NCI-H524 (cell line): Measurements from ENCODE around the gene SMYD3.
"Not testable (repeated sequence)": the region's sequence is repeated elsewhere in the genome, so short reads cannot be mapped to it uniquely, and the experiment has no call there.

Source experiments
- DNase-seq, 2 experiments: peaks; one replicate each; lab custom pipeline; 2025; lab: John Stamatoyannopoulos, UW

The SMYD3 gene

GRCh38 chr1:245771511-245772281 is 735.4 kb downstream of the SMYD3 start:
- no peak for DNase-seq

- DNase-seq = no peak
These were observed 736.9 kb downstream of the SMYD3 start for GRCh38 chr1:245770156-245770555.

GRCh38 chr1:245768596-245768995 is 738.5 kb downstream of the SMYD3 start:
- no peak for DNase-seq

GRCh38 chr1:245765230-245766000 is 741.7 kb downstream of the SMYD3 start:
- DNase-seq = no peak

GRCh38 chr1:245763873-245764331 is 743.2 kb downstream of the SMYD3 start:
- DNase-seq = no peak

- no peak for DNase-seq
These were observed 744.6 kb downstream of the SMYD3 start for GRCh38 chr1:245762396-245762910.

- no peak for DNase-seq
These were observed 746.8 kb downstream of the SMYD3 start for GRCh38 chr1:245760301-245760700.

- no peak for DNase-seq
These were observed 752.6 kb downstream of the SMYD3 start for GRCh38 chr1:245754463-245754961.

- peak in 1 of 2 experiments; percentile 1 for DNase-seq
These were observed 753.3 kb downstream of the SMYD3 start for GRCh38 chr1:245753807-245754206.

GRCh38 chr1:245752561-245752960 is 754.5 kb downstream of the SMYD3 start:
- no peak for DNase-seq

- no peak for DNase-seq
These were observed 755.2 kb downstream of the SMYD3 start for GRCh38 chr1:245751726-245752470.

- DNase-seq = no peak
These were observed 756.0 kb downstream of the SMYD3 start for GRCh38 chr1:245751116-245751515.

- DNase-seq = no peak
These were observed 756.8 kb downstream of the SMYD3 start for GRCh38 chr1:245750261-245750660.

- DNase-seq = no peak
These were observed 758.0 kb downstream of the SMYD3 start for GRCh38 chr1:245749053-245749452.

GRCh38 chr1:245748646-245749045 is 758.4 kb downstream of the SMYD3 start:
- no peak for DNase-seq

- DNase-seq = no peak
These were observed 758.8 kb downstream of the SMYD3 start for GRCh38 chr1:245748240-245748639.

- DNase-seq = peak in 1 of 2 experiments; percentile 65
These were observed 764.2 kb downstream of the SMYD3 start for GRCh38 chr1:245742896-245743295.

GRCh38 chr1:245740336-245740735 is 766.7 kb downstream of the SMYD3 start:
- DNase-seq = not testable (repeated sequence)

- DNase-seq = no peak
These were observed 776.3 kb downstream of the SMYD3 start for GRCh38 chr1:245730801-245731200.

GRCh38 chr1:245728035-245728434 is 779.0 kb downstream of the SMYD3 start:
- DNase-seq = not testable (repeated sequence)

GRCh38 chr1:245721488-245721887 is 785.6 kb downstream of the SMYD3 start:
- DNase-seq = no peak

- no peak for DNase-seq
These were observed 788.1 kb downstream of the SMYD3 start for GRCh38 chr1:245718951-245719350.
